ENCODE data around the gene EXOC7.

Gene EXOC7

DNA sequence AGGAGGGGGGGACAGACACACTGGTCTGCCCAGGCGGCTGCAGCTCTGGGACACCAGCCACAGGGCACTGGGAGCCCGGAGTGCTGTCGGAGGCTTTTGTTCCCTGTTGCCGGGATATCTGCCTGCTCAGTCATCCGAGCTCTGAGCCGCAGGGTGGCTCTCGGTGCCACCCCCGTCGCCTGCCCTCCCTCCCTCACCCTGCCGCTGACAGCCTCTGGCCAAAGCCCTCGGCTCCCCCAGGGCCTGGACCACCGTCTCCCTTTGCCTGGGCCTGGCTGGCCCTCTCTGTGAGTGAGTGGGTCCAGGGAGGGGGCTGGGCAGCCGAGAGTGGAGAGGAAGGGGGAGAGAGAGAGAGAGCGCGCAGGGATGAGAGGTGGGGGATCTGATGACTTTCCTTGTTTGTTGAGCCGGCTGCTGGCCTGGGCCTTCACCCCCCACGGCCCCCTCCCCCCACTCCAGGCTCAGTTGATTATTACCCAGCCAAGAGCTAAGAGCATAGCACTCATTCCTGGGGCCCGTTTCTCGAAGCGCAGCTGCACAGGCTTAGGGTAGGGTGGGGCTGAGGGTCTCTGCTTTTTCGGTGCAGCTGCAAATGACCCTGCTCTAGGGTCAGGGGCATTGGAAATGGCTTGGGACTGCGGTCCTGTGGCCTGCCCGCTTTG is 34.8 kb upstream of the EXOC7 start:
- no peak for DNase-seq

DNA sequence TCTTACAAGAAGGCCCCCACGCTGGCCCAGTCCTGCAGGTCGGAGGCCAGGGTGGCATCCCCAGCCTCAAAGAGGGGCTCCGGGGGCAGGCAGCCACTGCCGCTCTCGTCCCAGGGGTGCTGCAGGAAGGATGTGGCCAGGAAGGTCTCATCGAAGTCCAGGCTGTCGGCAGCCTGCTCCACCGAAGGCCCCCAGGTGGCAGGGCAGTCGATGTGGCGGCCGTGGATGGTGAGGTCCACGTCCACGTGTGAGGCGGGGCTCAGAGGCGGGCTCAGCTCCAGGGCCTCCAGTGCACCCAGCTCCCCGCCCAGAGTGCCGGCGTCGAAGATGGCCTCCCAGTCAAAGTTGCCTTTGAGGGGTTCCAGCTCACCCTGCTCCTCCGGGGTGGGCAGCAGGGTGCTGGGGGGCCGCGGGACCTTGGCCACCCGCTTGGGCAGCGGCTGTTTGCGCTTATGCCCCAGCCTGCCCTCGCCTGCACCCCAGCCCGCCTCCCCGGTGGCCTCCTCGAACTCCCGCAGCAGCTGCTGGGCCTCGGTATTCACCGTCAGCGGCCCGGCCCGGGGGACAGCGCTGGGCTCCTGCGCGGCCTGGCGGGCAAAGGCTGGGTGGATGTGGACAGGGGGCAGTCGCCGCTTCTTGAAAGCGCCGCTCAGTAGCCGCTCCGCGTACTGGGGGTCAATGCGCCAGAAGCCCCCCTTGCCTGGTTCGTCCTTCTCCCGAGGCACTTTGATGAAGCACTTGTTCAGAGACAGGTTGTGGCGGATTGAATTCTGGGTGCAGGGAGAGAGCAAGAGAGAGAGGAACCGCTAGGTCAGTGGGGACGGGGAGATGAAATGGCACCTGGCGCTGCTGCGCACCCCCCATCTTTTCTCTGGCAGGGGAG is 34.0 kb upstream of the EXOC7 start:
- DNase-seq: no peak

- no peak for DNase-seq
Measured at GRCh38 chr17:76137001-76137350, 33.4 kb upstream of the EXOC7 start.

- no peak for DNase-seq
Measured at GRCh38 chr17:76136276-76137000, 32.9 kb upstream of the EXOC7 start.

DNA sequence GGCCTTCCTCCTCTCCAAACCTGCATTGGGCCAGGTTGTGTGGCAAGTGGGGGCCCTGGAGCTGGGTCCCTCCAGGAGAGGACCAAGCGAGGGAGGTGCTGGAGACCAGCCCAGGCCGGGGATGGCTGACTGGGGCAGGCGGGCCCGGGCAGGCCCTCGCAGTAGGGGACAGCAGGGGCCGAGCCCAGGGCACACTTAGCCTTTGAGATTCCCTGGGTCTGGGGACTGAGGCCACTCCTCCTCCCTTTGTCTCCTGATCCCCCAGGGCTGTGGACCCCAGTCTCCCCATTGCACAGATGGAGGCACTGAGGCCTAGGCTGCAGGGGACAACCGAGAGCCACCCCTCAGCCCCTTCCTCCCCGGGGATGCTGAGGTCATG is 32.2 kb upstream of the EXOC7 start:
- DNase-seq: no peak

GRCh38 chr17:76134911-76135809 is 31.6 kb upstream of the EXOC7 start:
- DNase-seq: no peak

DNA sequence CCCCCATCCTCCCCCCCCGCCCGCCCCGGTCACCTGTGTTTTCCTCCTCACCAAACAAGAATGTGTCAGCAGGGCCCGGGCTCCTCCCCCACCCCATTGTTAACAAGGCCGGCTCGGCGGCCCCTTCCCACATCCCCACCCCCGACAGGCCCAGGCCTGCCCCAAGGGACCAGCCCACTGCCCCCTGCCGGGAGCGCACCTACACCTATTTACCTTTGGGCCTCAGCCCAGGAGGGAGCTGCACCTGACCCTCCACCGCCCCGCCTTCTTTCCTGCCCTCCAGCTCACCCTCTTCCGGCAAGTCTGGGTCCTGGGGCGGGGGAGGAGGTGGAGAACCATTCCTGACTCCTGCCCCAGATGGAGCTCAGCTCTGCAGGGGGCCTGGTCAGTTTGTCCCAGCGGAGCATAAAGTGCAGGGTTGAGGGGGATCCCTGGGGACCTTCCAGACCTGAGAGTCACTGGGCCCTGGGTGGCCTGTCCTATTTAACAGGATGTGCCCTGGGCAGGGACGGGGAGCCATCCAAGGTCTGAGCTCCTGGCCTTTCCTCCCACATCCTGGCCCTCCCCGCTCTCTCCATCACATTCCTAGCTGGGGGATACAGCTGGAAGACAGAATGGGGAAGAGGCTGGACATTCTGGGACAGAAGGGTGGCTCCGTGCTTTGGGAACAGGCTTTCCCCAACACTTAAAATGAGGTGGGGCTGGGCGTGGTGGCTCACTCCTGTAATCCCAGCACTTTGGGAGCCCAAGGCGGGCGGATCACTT is 29.2 kb upstream of the EXOC7 start:
- DNase-seq: no peak

DNA sequence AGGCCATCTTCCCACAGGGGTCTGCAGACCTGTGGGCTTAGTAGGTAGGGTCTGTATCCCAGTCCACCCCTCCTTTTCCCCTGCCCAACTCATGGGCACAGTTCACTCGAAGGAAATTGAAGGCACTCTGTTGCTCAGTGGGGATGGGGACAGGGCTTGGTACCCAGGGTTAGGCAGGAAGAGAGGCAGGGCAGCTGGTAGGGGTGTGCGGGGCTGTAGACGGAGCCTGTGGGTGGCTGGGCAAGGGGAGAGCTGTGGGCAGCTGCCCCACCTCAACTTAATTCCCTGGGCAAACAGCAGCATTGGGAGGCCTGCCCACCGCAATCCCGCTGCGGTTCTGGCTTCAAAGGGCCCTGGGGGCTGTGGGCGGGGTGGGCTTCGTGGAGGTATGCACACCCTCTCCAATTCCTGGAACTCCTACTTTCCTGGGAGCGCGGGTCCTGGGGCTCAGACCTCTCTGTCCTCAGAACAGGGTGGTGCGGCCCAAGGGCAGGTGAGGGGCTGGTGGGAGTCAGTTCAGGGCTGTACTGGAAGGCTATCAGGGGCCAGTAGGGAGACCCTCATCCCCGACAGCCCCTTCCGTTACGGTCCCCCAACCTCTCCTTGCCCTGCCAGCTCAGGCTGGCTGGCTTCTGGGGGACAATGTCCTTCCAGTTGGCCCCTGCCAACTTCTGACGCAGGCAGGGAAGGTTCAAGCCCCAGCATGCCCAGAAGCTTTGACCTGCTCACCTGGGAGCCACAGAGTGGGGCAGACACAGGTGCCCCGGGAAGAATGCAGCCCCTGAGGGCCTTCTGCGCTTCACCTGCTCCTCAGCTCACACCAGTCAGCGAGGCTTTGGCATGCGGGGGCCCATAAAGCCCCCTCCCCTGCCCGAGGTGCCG is 28.3 kb upstream of the EXOC7 start:
- DNase-seq: no peak

- no peak for DNase-seq
Measured at GRCh38 chr17:76131051-76131691, 27.6 kb upstream of the EXOC7 start.

DNA sequence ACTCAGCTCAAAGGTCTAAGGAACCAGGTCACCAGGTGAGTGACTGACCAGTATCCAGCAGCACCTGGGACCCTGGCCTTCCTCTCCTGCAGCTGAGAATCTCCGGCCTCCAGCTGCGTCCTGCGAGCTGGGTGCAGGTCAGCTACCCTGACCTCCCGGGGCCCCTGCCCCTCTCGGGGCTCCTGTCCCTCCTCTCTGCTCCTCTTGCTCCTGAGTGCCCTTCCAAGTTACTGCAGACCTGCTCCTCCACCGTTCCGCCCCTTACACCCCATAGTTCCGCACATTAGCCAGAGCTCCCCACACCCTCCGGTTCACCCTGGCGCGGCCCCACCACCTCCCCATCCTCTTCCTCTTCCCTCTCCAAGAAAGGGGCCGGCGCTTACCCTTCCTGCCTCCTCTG is 26.9 kb upstream of the EXOC7 start:
- no peak for DNase-seq

DNA sequence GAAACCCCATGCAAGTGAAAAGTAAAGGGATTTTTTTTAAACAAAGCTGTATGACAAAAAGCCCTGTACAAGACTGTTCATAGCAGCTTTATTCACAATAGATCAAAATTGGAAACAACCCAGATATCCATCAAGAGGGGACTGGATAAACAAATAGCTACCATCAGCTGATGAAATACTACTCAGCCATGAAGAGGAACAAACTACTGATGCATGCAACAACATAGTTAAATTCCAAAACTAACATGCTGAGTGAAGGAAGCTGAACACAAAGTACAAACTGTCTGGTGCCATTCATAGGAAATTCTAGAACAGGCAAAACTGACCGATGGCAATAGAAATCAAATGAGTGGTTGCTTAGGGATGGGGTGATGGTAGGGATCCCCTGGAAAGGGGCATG is 22.3 kb upstream of the EXOC7 start:
- DNase-seq: no peak

GRCh38 chr17:76125391-76125675 is 21.7 kb upstream of the EXOC7 start:
- DNase-seq: no peak

DNA sequence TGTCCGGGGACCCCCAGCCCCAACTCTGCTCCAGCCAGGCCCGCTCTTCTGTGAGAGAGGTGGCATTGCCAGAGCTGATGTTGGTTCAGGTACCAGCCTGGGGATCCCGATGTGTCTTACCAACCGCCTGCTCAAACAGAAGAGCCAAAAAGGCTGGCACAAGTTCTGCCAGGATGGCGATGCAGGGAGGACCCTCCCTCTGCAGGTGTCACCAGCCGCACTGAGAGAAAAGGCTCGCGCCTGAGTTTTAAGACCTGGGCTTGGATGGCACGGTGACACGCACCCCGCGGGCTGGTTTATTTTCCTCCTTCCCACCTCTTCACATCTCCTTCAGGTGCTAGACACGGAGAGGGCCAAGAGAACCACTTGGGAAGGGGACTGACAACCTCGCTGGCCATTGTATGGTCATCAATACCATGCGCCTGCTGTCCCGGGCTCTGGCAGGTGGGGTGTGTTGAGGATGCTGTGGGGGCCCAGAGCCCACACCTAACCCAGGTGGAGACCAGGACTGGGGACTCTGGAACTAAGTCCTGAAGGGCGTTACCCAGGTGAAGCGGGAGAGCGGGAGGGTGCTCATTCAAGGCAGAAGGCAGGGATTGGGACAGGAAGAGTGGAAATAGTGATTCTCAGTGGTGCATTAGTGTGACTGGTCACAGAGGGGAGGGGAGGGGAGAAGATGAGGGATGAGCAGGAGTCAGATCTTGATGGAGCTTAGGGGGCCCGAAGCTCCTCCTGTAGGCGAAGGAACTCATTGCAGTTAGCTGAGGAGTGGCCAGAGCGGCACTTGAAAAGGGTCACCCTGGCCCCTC is 21.2 kb upstream of the EXOC7 start:
- no peak for DNase-seq

DNA sequence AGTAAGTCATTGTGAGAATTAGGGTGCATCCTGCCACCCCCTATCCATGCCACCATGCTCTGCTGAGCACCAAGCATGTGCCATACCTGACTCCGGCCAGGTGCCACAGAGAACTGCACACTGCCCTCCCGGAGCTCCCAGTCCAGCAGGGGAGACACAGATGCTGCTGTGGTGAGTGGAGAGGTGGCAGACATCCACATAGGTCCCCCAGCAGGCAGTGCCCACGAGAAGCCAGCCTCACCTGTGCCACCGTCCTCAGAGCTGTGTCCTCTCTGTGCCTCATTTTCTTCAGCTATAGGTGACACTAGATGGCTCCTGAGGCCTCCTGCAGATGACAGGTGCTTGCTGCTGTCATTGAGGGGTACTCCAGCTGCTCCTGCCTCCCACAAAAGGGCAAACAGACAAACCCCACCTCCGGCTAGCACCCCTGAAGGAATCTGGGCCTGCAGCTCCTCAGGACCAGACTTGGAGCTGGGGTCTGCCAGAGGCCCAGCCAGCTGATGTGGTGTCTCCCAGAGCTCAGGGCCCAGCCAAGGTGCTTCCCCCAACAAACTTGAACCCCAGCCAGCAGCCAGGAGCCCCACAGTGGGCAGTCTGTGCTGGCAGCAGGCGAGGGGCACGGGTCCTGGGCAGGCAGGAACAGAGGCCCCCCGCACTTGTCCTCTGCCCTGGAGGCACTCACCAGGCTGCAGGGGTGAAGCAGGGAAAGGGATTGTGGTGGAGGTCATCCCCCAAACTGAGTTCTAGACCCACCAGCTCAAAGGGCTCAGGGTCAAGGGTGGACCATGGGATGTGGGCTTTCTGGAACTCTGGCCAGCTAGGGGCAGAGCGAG is 20.4 kb upstream of the EXOC7 start:
- DNase-seq: no peak

- no peak for DNase-seq
Measured at GRCh38 chr17:76123191-76123499, 19.6 kb upstream of the EXOC7 start.

DNA sequence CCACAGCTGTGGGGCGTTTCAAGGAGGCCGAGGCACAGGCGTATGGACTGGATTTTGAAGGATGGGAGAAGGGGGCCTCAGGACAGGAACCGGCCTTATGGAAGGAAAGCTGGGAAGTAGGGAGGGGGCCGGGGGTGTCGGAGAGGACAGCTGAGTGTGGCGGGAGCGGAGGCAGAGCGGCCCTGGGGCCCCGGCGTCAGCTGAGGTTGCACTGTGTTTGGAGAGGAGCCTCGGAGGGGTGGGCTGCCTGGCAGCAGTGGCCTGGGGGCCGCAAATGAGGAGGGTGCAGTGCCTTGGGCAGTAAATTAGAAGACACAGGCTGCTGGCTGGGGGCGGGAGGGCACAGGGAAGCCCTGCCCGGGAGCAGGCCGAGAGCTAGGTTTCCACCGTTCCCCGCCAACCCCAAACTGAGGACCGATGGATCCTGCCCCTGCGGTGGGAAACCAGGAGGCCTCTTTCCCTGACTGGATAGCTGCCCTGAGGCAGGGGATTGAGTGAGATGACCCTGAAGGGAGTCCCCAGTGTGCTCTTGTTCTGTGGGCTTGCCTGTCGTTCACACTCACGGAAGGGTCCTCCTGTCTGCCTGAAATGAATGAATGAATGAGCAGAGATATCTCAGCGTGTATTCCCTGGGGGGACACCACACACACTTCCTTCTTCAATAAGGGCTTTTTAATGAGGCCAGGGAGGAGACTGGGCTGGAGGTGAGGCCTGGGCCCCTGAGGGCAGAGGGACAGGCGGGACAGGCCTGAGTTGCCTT is 19.0 kb upstream of the EXOC7 start:
- no peak for DNase-seq

- DNase-seq: no peak
Measured at GRCh38 chr17:76121932-76122430, 18.4 kb upstream of the EXOC7 start.

DNA sequence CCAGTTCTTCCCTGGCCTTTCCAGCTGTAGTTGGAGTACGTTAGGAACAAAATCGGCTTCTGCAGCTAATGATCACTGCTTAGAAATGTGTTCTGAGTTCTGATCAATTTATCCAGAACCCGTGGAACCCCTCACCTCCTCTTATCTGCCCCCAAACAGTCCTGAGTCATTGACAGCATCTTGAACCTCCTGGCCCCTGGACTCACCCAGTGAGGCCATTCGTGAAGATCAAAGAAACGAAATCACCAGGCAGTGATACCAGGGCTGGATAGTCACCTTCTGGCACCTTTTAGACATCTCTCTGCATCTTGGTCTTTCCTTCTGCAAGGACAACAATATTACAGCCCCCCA is 17.0 kb upstream of the EXOC7 start:
- DNase-seq: no peak

Measured in activated naive CD4-positive, alpha-beta T cell (primary cell).